GM18502 (cell line): ENCODE data around the gene WFDC10A.
"Not testable (repeated sequence)": the region's sequence is repeated elsewhere in the genome, so short reads cannot be mapped to it uniquely, and the experiment has no call there.

Experiments
- ATAC-seq: cut with Tn5 transposase; IDR thresholded peaks from one replicate; pipeline ENCODE4 v1.9.1; 2021; ENCODE audit warnings: mild to moderate bottlenecking; ENCODE audit not compliant: unreplicated experiment, poor library complexity

The WFDC10A gene

GRCh38 chr20:45629496-45630100, at the start of gene WFDC10A:
WFDC10A (plus strand) TSS chr20:45629739; CDS start chr20:45629814, 75 bp downstream.
- no peak for ATAC-seq

- no peak for ATAC-seq
Measured at GRCh38 chr20:45581702-45582101, 47.8 kb upstream of the WFDC10A start.

GRCh38 chr20:45583502-45583901, 46.0 kb upstream of the WFDC10A start:
- no peak for ATAC-seq

- ATAC-seq: not testable (repeated sequence)
Measured at GRCh38 chr20:45584294-45584693, 45.2 kb upstream of the WFDC10A start.

GRCh38 chr20:45585986-45586385, 43.6 kb upstream of the WFDC10A start:
- not testable (repeated sequence) for ATAC-seq

GRCh38 chr20:45588800-45589199, 40.7 kb upstream of the WFDC10A start:
- no peak for ATAC-seq

GRCh38 chr20:45589725-45590124, 39.8 kb upstream of the WFDC10A start:
- no peak for ATAC-seq

GRCh38 chr20:45592574-45593189, 36.9 kb upstream of the WFDC10A start:
- no peak for ATAC-seq

- no peak for ATAC-seq
Measured at GRCh38 chr20:45593498-45593897, 36.0 kb upstream of the WFDC10A start.

GRCh38 chr20:45595235-45595634, 34.3 kb upstream of the WFDC10A start:
- no peak for ATAC-seq

GRCh38 chr20:45607810-45608209, 21.7 kb upstream of the WFDC10A start:
- no peak for ATAC-seq

GRCh38 chr20:45611054-45611453, 18.5 kb upstream of the WFDC10A start:
- no peak for ATAC-seq

GRCh38 chr20:45612314-45612713, 17.2 kb upstream of the WFDC10A start:
- ATAC-seq: no peak

- no peak for ATAC-seq
Measured at GRCh38 chr20:45617591-45617990, 11.9 kb upstream of the WFDC10A start.

GRCh38 chr20:45621593-45621992, 7.9 kb upstream of the WFDC10A start:
- ATAC-seq: no peak

- no peak for ATAC-seq
Measured at GRCh38 chr20:45626540-45626939, 3.0 kb upstream of the WFDC10A start.

GRCh38 chr20:45630371-45630770, 832 bp downstream of the WFDC10A start:
- no peak for ATAC-seq

GRCh38 chr20:45631184-45631583, 1.6 kb downstream of the WFDC10A start, which contains the start of gene WFDC9:
WFDC9 (minus strand) TSS chr20:45631284; CDS start chr20:45610181, 21,103 bp downstream.
- ATAC-seq: no peak

- no peak for ATAC-seq
Measured at GRCh38 chr20:45636513-45636912, 7.0 kb downstream of the WFDC10A start.

GRCh38 chr20:45639687-45640086, 10.1 kb downstream of the WFDC10A start:
- ATAC-seq: no peak

GRCh38 chr20:45641076-45641475, 11.5 kb downstream of the WFDC10A start:
- ATAC-seq: not testable (repeated sequence)

- ATAC-seq: not testable (repeated sequence)
Measured at GRCh38 chr20:45645869-45646268, 16.3 kb downstream of the WFDC10A start.
